GM18502 (cell line): ENCODE measurements around the gene PSAP.

Experiments used
- ATAC-seq: cut with Tn5 transposase; IDR thresholded peaks from one replicate; pipeline ENCODE4 v1.9.1; 2021; ENCODE audit warnings: mild to moderate bottlenecking; ENCODE audit not compliant: unreplicated experiment, poor library complexity

PSAP gene

GRCh38 chr10:71830726-71831125, 20.3 kb downstream of the PSAP start:
- ATAC-seq: no peak

GRCh38 chr10:71829896-71830295, 21.2 kb downstream of the PSAP start:
- ATAC-seq: no peak

DNA sequence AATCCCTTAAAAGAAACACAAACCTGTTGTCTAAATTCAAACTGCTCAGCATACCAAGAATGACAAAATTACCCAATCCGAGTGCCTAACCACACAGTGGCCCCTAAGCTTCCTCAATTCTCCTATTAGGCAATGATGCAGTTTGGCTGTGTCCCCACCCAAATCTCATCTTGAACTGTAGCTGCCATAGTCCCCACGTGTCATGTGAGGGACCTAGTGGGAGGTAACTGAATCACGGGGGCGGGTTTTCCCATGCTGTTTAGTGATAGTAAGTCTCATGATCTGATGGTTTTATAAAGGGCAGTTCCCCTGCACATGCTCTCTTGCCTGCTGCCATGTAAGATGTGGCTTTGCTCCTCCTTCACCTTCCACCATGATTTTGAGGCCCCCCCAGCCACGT, 21.9 kb downstream of the PSAP start:
- ATAC-seq: no peak

DNA sequence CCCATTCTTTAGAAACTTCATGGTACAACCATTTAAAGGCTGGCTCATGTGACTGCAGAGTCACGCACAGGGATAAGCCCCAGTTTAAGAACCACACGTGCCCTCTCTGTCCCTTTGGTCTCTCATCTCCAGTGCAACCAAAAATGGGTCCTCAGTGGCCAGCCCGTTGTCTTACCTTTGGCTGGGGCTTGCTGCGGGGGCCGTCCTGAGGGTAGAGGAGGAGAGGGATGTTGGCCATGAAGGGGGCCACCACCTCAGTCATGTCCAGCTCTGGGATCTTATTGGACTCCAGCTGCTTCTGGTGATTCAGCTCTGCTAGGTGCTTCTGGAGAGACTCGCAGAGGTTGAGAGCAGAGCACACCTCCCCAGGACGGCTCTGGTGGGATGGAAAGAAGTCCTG, 22.3 kb downstream of the PSAP start:
- ATAC-seq: no peak

DNA sequence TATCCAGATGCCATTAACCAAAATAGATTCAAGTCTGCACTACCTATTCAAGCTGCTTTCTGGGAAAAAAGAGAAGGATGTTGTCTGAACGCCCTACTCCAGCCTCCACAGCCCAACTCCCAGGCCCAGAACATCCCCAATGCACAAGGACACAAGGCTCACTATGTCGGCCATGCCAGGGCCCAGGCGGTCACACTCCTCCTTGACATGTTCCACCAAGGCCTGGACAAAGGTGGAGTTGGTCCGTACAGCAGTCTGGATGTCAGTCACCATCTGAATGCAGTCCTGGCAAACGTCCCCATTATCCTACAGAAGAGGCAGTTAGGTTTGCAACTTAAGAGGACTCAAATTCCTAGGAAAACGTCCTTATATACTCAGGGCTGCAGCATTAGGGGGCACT, 23.2 kb downstream of the PSAP start:
- no peak for ATAC-seq

- no peak for ATAC-seq
These were observed 25.8 kb downstream of the PSAP start for GRCh38 chr10:71825217-71825616.

GRCh38 chr10:71824333-71824732, 26.7 kb downstream of the PSAP start:
- ATAC-seq: no peak

- no peak for ATAC-seq
These were observed 27.7 kb downstream of the PSAP start for GRCh38 chr10:71823356-71823755.

- no peak for ATAC-seq
These were observed 28.9 kb downstream of the PSAP start for GRCh38 chr10:71821909-71822763.

- no peak for ATAC-seq
These were observed 30.1 kb downstream of the PSAP start for GRCh38 chr10:71820966-71821365.

DNA sequence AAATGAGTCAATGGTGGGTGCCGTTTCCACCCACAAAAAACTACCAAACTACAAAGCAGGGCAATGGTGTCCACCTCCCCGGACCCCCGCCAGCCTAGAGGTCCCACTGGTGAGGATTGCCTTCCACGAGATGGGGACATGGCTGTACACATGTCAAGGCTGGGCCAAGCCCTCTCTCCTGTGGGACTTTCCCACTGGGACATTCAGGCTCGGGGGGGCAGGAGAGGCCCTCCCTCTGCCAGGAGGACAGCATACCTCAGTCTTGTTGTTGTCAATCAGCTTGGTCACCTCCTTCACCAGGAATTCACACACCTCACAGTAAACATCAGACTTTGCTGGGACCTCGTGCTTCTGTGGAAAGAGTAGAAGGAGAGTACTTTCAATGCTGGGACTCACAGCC, 31.1 kb downstream of the PSAP start:
- ATAC-seq: no peak

DNA sequence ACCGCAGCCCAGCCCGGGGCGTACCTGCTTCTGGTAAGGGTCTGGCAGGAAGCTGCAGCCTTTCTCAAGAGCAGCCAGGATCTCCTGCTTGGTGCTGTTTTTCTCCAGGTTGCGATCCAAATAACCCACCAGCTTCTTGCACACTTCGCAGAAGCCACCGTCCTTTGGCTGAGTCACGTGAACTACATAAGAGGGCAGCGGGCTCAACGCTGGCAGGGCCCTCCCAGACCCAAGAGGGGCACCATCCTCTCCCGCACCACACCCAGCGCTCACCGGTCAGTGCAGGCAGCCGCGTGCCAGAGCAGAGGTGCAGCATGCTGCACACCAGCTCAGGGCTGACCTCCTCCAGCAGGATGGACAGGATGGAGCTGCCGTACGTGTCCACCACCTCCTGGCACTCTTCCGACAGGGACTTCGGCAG, 31.6 kb downstream of the PSAP start:
- no peak for ATAC-seq

DNA sequence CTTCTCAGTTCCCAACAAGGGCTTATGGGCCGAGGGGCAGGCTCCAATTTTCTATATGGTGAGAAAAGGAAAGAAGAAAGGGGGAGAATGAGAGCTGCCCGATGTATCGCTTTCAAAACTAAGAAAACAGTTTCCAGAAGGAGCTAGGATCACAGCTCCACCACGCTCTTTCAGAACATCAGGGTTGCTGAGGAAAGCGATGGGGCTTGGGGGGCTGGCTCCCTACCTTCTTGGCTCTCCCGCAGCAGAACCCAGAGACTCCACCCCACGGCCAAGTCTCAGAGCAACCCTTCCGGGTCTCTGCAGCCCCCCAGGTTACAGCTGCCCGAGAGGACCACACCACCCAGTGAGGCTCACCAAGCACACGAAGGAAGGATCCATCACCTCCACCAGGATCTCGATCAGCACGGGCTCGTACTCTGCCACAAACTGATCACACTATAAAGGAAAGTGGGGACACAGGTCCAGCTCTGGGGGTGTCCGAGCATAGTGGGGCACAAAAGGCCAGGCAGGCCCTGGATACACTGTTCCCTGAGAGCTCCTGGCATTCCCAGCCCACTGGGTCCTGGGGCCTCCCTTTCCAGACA, 32.3 kb downstream of the PSAP start:
- ATAC-seq: no peak

GRCh38 chr10:71817831-71818655, 33.0 kb downstream of the PSAP start:
- no peak for ATAC-seq

DNA sequence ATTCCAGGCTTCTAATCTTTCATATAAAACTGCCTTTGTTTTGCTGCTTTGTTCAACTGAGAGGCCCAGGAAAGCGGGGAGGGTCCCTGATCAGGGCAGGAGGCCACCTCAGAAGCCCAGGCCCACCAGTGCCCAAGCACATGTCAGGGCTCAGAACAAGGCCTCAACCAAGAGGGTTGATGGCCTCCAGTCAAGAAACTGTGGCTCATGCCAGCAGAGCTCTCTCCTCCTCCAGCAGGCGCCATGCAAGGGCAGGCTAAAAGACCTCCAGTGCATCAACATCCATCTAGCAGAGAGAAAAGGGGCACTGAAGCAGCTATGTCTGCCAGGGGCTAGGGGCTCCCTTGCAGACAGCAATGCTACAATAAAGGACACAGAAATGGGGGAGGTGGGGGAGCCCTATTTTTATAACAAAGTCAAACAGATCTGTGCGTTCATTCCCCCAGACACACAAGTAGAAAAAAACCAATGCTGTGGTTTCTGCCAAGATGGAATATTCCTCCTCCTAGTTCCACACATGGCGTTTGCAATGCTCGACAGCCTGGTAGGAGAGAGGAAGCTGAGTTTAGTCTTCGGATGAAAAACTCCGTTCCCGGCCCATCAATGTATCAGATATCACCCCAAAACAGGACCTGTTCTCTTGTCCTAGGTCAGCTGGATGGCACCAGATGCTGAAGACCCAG, 34.0 kb downstream of the PSAP start:
- no peak for ATAC-seq

- no peak for ATAC-seq
These were observed 34.6 kb downstream of the PSAP start for GRCh38 chr10:71816421-71816851.

DNA sequence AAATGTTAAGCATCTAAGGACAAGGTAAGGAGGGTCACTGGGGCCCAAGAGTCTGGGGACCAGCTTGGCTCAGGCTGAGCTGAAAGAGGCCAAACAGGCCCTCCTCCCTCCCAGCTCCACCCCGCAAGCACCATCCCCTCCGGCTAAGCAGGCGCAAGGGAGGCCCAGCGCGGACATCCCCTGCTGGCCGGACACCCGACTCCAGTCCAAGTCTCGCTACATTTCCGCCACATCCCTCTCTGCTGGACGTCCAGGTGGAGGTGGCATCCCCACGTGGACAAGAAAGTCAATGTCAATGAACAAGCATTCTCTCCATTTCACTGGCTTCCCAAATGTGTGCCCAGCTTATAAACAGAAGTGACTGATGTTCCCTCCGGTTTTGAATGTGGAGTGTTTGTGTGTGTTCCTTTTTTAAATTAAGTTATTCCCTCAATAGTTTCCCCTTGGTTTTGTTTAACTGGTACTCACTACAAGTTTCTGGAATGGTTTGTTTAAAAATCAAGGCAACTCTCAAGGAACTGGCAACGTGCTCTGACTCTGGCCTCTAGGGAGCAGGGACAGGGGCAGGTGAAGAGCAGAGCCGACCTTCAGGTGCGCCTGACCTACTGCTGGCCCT, 35.4 kb downstream of the PSAP start:
- ATAC-seq: no peak

DNA sequence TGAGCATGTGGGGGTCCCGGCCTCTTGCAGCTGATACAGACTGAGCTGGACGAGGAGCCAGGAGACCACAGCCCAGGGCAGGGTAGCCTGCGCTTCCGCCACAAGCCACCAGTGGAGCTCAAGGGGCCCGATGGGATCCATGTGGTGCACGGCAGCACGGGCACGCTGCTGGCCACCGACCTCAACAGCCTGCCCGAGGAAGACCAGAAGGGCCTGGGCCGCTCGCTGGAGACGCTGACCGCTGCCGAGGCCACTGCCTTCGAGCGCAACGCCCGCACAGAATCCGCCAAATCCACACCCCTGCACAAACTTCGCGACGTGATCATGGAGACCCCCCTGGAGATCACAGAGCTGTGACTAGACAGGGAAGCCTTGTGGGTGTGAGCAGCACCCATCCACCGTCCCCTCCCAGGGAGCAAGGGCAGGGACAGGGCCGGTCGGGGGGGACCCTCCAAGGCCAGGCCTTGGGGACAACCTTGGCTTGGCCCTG, 36.1 kb downstream of the PSAP start:
- ATAC-seq: no peak

DNA sequence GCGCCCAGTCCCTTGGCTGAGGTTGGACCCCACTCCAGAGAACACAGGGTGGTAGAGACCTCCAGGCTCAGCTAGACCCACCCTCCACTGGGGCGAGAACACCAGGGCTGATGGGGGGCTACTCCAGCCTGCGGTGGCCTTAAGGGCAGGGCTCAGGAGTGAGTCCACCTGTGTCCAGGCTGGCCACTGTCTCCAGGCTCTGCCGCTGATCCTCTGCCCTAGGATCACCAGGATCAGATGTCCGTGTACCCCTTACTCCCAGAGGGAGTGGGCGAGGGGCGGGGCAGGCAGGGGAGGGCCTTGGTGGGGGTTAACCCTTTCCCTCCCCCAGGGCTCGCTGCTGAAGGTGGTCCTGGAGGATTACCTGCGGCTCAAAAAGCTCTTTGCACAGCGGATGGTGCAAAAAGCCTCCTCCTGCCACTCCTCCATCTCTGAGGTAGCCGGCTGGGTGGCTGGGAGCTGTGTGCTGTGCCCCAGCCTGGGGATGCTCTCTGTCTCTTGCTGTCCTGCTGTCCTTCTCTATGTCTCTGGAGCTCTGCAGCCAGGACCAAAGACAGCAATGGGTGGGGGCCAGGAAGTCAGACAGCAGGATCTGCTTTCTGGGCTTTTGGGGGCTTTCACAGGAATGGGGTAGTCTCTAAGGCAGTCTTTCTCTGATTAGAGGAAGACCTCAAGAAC, 38.0 kb downstream of the PSAP start:
- no peak for ATAC-seq
